Peyer's patch (tissue), 4 donors: ENCODE data around the gene HPX. TPM values are rescaled to one million over a fixed set of nuclear protein-coding genes. Genes with fewer than 3 reads are reported as not detected.

Experiments
- DNase-seq, 3 donors: peaks; one replicate each; pipeline ENCODE4 v3.0.0-alpha.2; 2017 to 2019
- H3K27ac ChIP-seq, 4 donors: fragments of 200-600 bp; sonication (generic); one replicate each; pipeline ENCODE4 v1.5.1; 2016 to 2019
- H3K27me3 ChIP-seq, 2 donors: fragments of 200-600 bp; sonication (generic); one replicate each; pipeline ENCODE4 v1.5.1; 2019
- H3K36me3 ChIP-seq, 3 donors: fragments of 200-600 bp; sonication (generic); one replicate each; pipeline ENCODE4 v1.5.1; 2016 to 2019
- H3K4me1 ChIP-seq, 4 donors: fragments of 200-600 bp; sonication (generic); one replicate each; pipeline ENCODE4 v1.5.1; 2016 to 2019
- H3K4me3 ChIP-seq, 4 donors: fragments of 200-600 bp; sonication (generic); 1 replicate in 3 of 4; 2 replicates in 1 of 4; pipeline ENCODE4 v1.5.1; 2016 to 2019; ENCODE audit warnings: mild to moderate bottlenecking in 1 of 4
- H3K9me3 ChIP-seq, 4 donors: fragments of 200-600 bp; sonication (generic); one replicate each; pipeline ENCODE4 v1.5.1; 2016 to 2019; ENCODE audit warnings: mild to moderate bottlenecking in 1 of 4
- POLR2A ChIP-seq, 2 donors: fragments of 450-650 bp; IDR thresholded peaks; one replicate each; pipeline ENCODE4 v1.5.1; 2017; ENCODE audit warnings: antibody characterized with exemption in 2 of 2, mild to moderate bottlenecking in 2 of 2, moderate library complexity in 2 of 2
- total RNA-seq, 4 donors: library from RNA; depleted of rRNA; stranded (reverse); fragments of >200 nt; gene quantifications; one replicate each; pipeline ENCODE4 v1.1.0, GENCODE V29; 2016
- TF ChIP-seq, protein P1 (sequence below), 6 experiments: fragments of 450-650 bp in 4 of 6; fragments of 200-600 bp in 2 of 6; sonication (generic) in 1 of 6; IDR thresholded peaks; one replicate each; pipeline ENCODE4 v1.5.1; 2017 to 2019; ENCODE audit warnings: antibody characterized with exemption in 6 of 6, mild to moderate bottlenecking in 3 of 6, moderate library complexity in 1 of 6

Gene HPX
- total RNA-seq, 4 donors from 2014 or later = 2.2 to 10.1 (median 5.3) TPM; not detected in 1

DNA sequence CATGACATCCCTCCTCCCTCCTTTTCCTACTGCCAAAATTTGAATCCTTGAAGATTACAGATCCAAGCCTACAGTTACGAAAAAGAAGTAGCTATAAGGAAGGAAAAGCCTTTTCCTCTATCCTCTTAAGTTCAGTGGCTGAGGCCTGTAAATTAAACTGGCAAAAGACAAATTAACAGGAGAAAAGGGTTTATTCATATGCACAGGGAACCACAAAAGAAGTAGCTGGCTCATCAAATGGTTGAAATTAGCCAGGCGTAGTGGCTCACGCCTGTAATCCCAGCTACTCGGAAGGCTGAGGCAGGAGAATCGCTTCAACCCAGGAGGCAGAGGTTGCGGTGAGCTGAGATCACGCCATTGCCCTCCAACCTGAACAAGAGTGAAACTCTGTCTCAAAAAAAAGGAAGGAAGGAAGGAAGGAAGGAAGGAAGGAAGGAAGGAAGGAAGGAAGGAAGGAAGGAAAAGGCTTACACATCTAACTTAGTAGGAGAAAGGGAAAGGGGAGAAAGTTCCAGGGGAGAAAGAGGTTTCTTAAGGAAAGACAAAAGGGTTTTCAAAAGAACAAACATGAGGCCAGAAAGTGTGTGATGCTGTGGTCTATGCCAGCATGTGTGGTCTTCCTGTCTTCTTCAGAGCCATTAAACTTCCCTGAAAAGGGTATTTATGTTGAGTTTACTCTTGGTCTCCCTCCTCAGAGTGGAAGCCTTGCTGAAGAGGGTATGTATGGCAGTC lies 55.6 kb downstream of the HPX start:
- H3K4me3 ChIP-seq = no peak overlapping the region
- H3K27ac ChIP-seq = no peak overlapping the region
- H3K9me3 ChIP-seq = no peaks in the 10 kb centered on the region
- no peak for DNase-seq
- peaks cover 0 to 3% (median 0%) of the 10 kb centered on the region in 4 donors for H3K4me1 ChIP-seq
- H3K27me3 ChIP-seq = no peaks in the 10 kb centered on the region
- TF ChIP-seq POLR2A (IDR thresholded peaks at IDR 0.05) = no peak
- TF ChIP-seq, protein P1, sequence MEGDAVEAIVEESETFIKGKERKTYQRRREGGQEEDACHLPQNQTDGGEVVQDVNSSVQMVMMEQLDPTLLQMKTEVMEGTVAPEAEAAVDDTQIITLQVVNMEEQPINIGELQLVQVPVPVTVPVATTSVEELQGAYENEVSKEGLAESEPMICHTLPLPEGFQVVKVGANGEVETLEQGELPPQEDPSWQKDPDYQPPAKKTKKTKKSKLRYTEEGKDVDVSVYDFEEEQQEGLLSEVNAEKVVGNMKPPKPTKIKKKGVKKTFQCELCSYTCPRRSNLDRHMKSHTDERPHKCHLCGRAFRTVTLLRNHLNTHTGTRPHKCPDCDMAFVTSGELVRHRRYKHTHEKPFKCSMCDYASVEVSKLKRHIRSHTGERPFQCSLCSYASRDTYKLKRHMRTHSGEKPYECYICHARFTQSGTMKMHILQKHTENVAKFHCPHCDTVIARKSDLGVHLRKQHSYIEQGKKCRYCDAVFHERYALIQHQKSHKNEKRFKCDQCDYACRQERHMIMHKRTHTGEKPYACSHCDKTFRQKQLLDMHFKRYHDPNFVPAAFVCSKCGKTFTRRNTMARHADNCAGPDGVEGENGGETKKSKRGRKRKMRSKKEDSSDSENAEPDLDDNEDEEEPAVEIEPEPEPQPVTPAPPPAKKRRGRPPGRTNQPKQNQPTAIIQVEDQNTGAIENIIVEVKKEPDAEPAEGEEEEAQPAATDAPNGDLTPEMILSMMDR (IDR thresholded peaks at IDR 0.05) = no peak
- no peaks in the 10 kb centered on the region for H3K36me3 ChIP-seq

Other genes with a start within 250 kb of the HPX start
- gene OR52W1, start 241.8 kb downstream of the HPX start, total RNA-seq = not detected
- gene C11orf42, start 235.4 kb downstream of the HPX start, total RNA-seq = not detected
- 100 to 1,000 TPM; 135 to 484 (median 279) TPM for gene FHIP1B, start 206.4 kb downstream of the HPX start, total RNA-seq
- 1 to 10 TPM in 1 of 4 donors, under 1 TPM in 1, not detected in 2; 0.85 to 1.1 TPM for gene CNGA4, start 201.9 kb downstream of the HPX start, total RNA-seq
- gene CCKBR, start 181.1 kb downstream of the HPX start, total RNA-seq = not detected
- gene CAVIN3, start 120.5 kb downstream of the HPX start, total RNA-seq = 10 to 100 TPM in 3 of 4 donors, 1 to 10 TPM in 1; 6.5 to 40.4 (median 17.2) TPM
- 10 to 100 TPM; 11.6 to 78.3 (median 55.7) TPM for gene SMPD1, start 50.5 kb downstream of the HPX start, total RNA-seq
- 10 to 100 TPM in 3 of 4 donors, 1 to 10 TPM in 1; 9.8 to 31.4 (median 15.0) TPM for gene APBB1, start 21.9 kb downstream of the HPX start, total RNA-seq
- 100 to 1,000 TPM in 3 of 4 donors, 10 to 100 TPM in 1; 21.5 to 159 (median 123) TPM for gene TRIM3, start 33.0 kb upstream of the HPX start, total RNA-seq
- gene ARFIP2, start 40.3 kb upstream of the HPX start, total RNA-seq = 100 to 1,000 TPM; 104 to 140 (median 133) TPM
- gene TIMM10B, start 40.5 kb upstream of the HPX start, total RNA-seq = 10 to 100 TPM; 57.1 to 73.3 (median 66.6) TPM
- gene DNHD1, start 56.3 kb upstream of the HPX start, total RNA-seq = 10 to 100 TPM; 23.5 to 64.4 (median 52.0) TPM
- 10 to 100 TPM; 11.4 to 28.9 (median 17.5) TPM for gene RRP8, start 162.6 kb upstream of the HPX start, total RNA-seq
- 100 to 1,000 TPM in 2 of 4 donors, 10 to 100 TPM in 2; 81.1 to 121 (median 97.3) TPM for gene ILK, start 162.8 kb upstream of the HPX start, total RNA-seq
- 10 to 100 TPM; 55.9 to 90.8 (median 74.5) TPM for gene TAF10, start 171.2 kb upstream of the HPX start, total RNA-seq
- gene TPP1, start 178.4 kb upstream of the HPX start, total RNA-seq = 100 to 1,000 TPM in 3 of 4 donors, 10 to 100 TPM in 1; 79.2 to 232 (median 134) TPM
- gene DCHS1, start 214.8 kb upstream of the HPX start, total RNA-seq = 10 to 100 TPM in 2 of 4 donors, 1 to 10 TPM in 2; 2.8 to 12.4 (median 9.7) TPM
- gene MRPL17, start 242.4 kb upstream of the HPX start, total RNA-seq = 10 to 100 TPM in 3 of 4 donors, 1 to 10 TPM in 1; 6.1 to 20.8 (median 16.6) TPM